ENCODE data around the gene SIN3B. TPM values are rescaled to one million over a fixed set of nuclear protein-coding genes. Genes with fewer than 3 reads are reported as not detected.

The SIN3B gene
- total RNA-seq, 6 experiments from 2014 or later: 29.6 to 39.4 (median 35.2) TPM

- H3K27me3 Mint-ChIP-seq (ENCODE audit: insufficient read depth): no peaks in the 10 kb centered on the region; the same call in none of the 2 replicates
- H3K36me3 Mint-ChIP-seq (ENCODE audit: low read depth): peaks cover 46% of the 10 kb centered on the region
- H3K9me3 Mint-ChIP-seq: peaks cover 39% of the 10 kb centered on the region
- no peak overlapping the region for H3K27ac Mint-ChIP-seq
- H3K4me3 Mint-ChIP-seq: no peak overlapping the region
- DNase-seq: no peak
- no peak for TF ChIP-seq CTCF (IDR thresholded peaks at IDR 0.05)
- peaks cover 11% of the 10 kb centered on the region; the same call in 1 of the 2 replicates for H3K4me1 Mint-ChIP-seq (ENCODE audit: low read depth)
These were observed 49.2 kb downstream of the SIN3B start for GRCh38 chr19:16878181-16878965.

GRCh38 chr19:16880884-16881554, 51.8 kb downstream of the SIN3B start:
- TF ChIP-seq CTCF (IDR thresholded peaks at IDR 0.05): no peak
- no peaks in the 10 kb centered on the region for H3K4me1 Mint-ChIP-seq (ENCODE audit: low read depth)

GRCh38 chr19:16882146-16882545, 52.9 kb downstream of the SIN3B start:
- no peak for DNase-seq
- H3K27me3 Mint-ChIP-seq (ENCODE audit: insufficient read depth): no peaks in the 10 kb centered on the region; the same call in none of the 2 replicates
- H3K27ac Mint-ChIP-seq: no peak overlapping the region
- peaks cover 31% of the 10 kb centered on the region for H3K36me3 Mint-ChIP-seq (ENCODE audit: low read depth)
- H3K9me3 Mint-ChIP-seq: peaks cover 25% of the 10 kb centered on the region
- H3K4me3 Mint-ChIP-seq: no peak overlapping the region
- no peaks in the 10 kb centered on the region for H3K4me1 Mint-ChIP-seq (ENCODE audit: low read depth)
- no peak for TF ChIP-seq CTCF (IDR thresholded peaks at IDR 0.05)

More at GRCh38 chr19:16880884-16881554, 51.8 kb downstream of the SIN3B start:
- Mint-ChIP-seq H3K27ac (no peak overlapping the region), H3K27me3 (ENCODE audit: insufficient read depth) (no peaks in the 10 kb centered on the region; the same call in none of the 2 replicates), H3K4me3 (no peak overlapping the region), H3K36me3 (ENCODE audit: low read depth) (peaks cover 31% of the 10 kb centered on the region), H3K9me3 (peaks cover 25% of the 10 kb centered on the region)
- DNase-seq: no peak

GRCh38 chr19:16883522-16883921, 54.3 kb downstream of the SIN3B start:
- Mint-ChIP-seq H3K4me3 (no peak overlapping the region), H3K27ac (no peak overlapping the region), H3K9me3 (peaks cover 25% of the 10 kb centered on the region), H3K27me3 (ENCODE audit: insufficient read depth) (peaks cover 2% of the 10 kb centered on the region), H3K36me3 (ENCODE audit: low read depth) (peaks cover 31% of the 10 kb centered on the region), H3K4me1 (ENCODE audit: low read depth) (no peaks in the 10 kb centered on the region)
- no peak for TF ChIP-seq CTCF (IDR thresholded peaks at IDR 0.05)
- no peak for DNase-seq

GRCh38 chr19:16885166-16885565, 56.0 kb downstream of the SIN3B start:
- TF ChIP-seq CTCF (IDR thresholded peaks at IDR 0.05): no peak
- no peak for DNase-seq
- no peaks in the 10 kb centered on the region for H3K4me1 Mint-ChIP-seq (ENCODE audit: low read depth)
- no peak overlapping the region for H3K4me3 Mint-ChIP-seq
- peaks cover 2% of the 10 kb centered on the region for H3K27me3 Mint-ChIP-seq (ENCODE audit: insufficient read depth)
- peaks cover 28% of the 10 kb centered on the region for H3K36me3 Mint-ChIP-seq (ENCODE audit: low read depth)
- no peak overlapping the region for H3K27ac Mint-ChIP-seq
- peaks cover 23% of the 10 kb centered on the region for H3K9me3 Mint-ChIP-seq

All from HFFc6 (cell line).